PC-9 (cell line): ENCODE measurements around the gene HOXC13. TPM values are rescaled to one million over a fixed set of nuclear protein-coding genes. Genes with fewer than 3 reads are reported as not detected.

ENCODE experiments used
- BruUV-seq: library from RNA; stranded (reverse); fragments of 400-500 nt; replicated peaks from 2 replicates; lab custom pipeline; 2021; lab: Mats Ljungman, UMichigan
- CTCF ChIA-PET: fragments of 300-600 bp; sonication (Branson Sonifier 250); formaldehyde crosslinking; loops from one replicate; lab custom pipeline; 2022; ENCODE audit warnings: antibody characterized with exemption; lab: Charles Lee
- POLR2A ChIA-PET: fragments of 300-600 bp; sonication (Branson Sonifier 250); formaldehyde crosslinking; loops from one replicate; lab custom pipeline; 2022; ENCODE audit warnings: antibody characterized with exemption; ENCODE audit not compliant: unreplicated experiment; lab: Charles Lee
- DNase-seq, 2 experiments: peaks; one replicate each; pipeline versions ENCODE4 v3.0.0 to v3.0.0-alpha.2; 2015 to 2022; ENCODE audit warnings: mixed read lengths in 1 of 2
- H2AFZ ChIP-seq: fragments of 200-600 bp; sonication (generic); 2 replicates; pipeline ENCODE4 v1.8.1; 2017; ENCODE audit warnings: antibody characterized with exemption
- H3F3A ChIP-seq: fragments of 200-600 bp; sonication (generic); 2 replicates; pipeline ENCODE4 v1.8.1; 2017; ENCODE audit warnings: antibody characterized with exemption, mild to moderate bottlenecking, low read depth; ENCODE audit not compliant: insufficient read depth
- H3K27ac ChIP-seq: fragments of 200-600 bp; sonication (generic); 2 replicates; pipeline ENCODE4 v1.6.1; 2016; ENCODE audit warnings: mixed run types
- H3K27me3 ChIP-seq: fragments of 200-600 bp; sonication (generic); 2 replicates; pipeline ENCODE4 v1.6.1; 2016; ENCODE audit warnings: low read depth, mixed run types; ENCODE audit not compliant: insufficient read depth
- H3K36me3 ChIP-seq: fragments of 200-600 bp; sonication (generic); 2 replicates; pipeline ENCODE4 v1.6.1; 2016; ENCODE audit warnings: low read depth, mixed run types
- H3K4me1 ChIP-seq: fragments of 200-600 bp; sonication (generic); replicated peaks from 2 replicates; pipeline ENCODE4 v1.6.1; 2016; ENCODE audit warnings: mixed run types; ENCODE audit not compliant: insufficient read depth
- H3K4me2 ChIP-seq: fragments of 200-600 bp; sonication (generic); 2 replicates; pipeline ENCODE4 v1.6.1; 2017; ENCODE audit warnings: mixed run types
- H3K4me3 ChIP-seq: fragments of 200-600 bp; sonication (generic); 2 replicates; pipeline ENCODE4 v1.6.1; 2016; ENCODE audit warnings: mixed run types
- H3K79me2 ChIP-seq: fragments of 200-600 bp; sonication (generic); 2 replicates; pipeline ENCODE4 v1.6.1; 2017; ENCODE audit warnings: low read depth, mixed run types
- H3K9me2 ChIP-seq: fragments of 200-600 bp; sonication (generic); 2 replicates; pipeline ENCODE4 v1.8.1; 2017; ENCODE audit warnings: mild to moderate bottlenecking; ENCODE audit not compliant: insufficient read depth
- H3K9me3 ChIP-seq: fragments of 200-600 bp; sonication (generic); 2 replicates; pipeline ENCODE4 v1.8.1; 2016; ENCODE audit warnings: low read depth; ENCODE audit not compliant: insufficient read depth
- H4K20me1 ChIP-seq: fragments of 200-600 bp; sonication (generic); 2 replicates; pipeline ENCODE4 v1.8.1; 2017; ENCODE audit not compliant: insufficient read depth
- CTCF ChIP-seq: fragments of 200-600 bp; sonication (generic); conservative IDR thresholded peaks from 2 replicates; pipeline ENCODE4 v1.6.1; 2017; ENCODE audit warnings: mixed run types, antibody characterized with exemption, mild to moderate bottlenecking, moderate library complexity
- EZH2 ChIP-seq: fragments of 200-600 bp; sonication (generic); IDR thresholded peaks from 2 replicates; pipeline ENCODE4 v1.8.0; 2017; ENCODE audit warnings: antibody characterized with exemption, low read depth
- intact Hi-C: fragments of 100-400 bp; cut with micrococcal nuclease; formaldehyde crosslinking; loops from one replicate; pipeline ENCODE4 v1.10.0; 2022; ENCODE audit not compliant: unreplicated experiment
- total RNA-seq: library from RNA; stranded (reverse); gene quantifications from 2 replicates; pipeline ENCODE4 v1.2.3, GENCODE V29; 2021

The HOXC13 gene
- total RNA-seq, 1 experiment from 2014 or later, result 1.8 TPM

GRCh38 chr12:53988541-53989226 is 50.1 kb downstream of the HOXC13 start:
- intact Hi-C loops, result loop anchor here (2.0 to 5.0 kb wide), 4 partner anchors 121 to 286 kb away; no protein-coding TSS in a partner anchor

GRCh38 chr12:53989227-53990113 is 50.8 kb downstream of the HOXC13 start:
- POLR2A ChIA-PET, result no interaction called here
- H3K9me3 ChIP-seq, result no peaks in the 10 kb centered on the region
- TF ChIP-seq EZH2 (no peak), CTCF (peak; percentile 76)
- H3K4me2 ChIP-seq, result peak overlapping the region; percentile 84
- H3K27me3 ChIP-seq, result no peaks in the 10 kb centered on the region
- H3K36me3 ChIP-seq, result no peaks in the 10 kb centered on the region
- H3K79me2 ChIP-seq, result 0 out of 2 replicates have a peak, but pooled peaks cover 3% of the 10 kb centered on the region
- no peaks in the 10 kb centered on the region for H3K9me2 ChIP-seq
- H3K4me1 ChIP-seq, result peaks cover 37% of the 10 kb centered on the region
- DNase-seq, result peak; percentile 52 to 59
- H3K27ac ChIP-seq, result peak overlapping the region; percentile 14; the same call in 1 of the 2 replicates
- BruUV-seq, result no TSS peak
- intact Hi-C loops, result loop anchor here (2.0 to 5.0 kb wide), 4 partner anchors 122 to 287 kb away; no protein-coding TSS in a partner anchor
- H4K20me1 ChIP-seq, result no peaks in the 10 kb centered on the region
- peak overlapping the region; percentile 55; the same call in 1 of the 2 replicates for H3K4me3 ChIP-seq
- peaks cover 6% of the 10 kb centered on the region; the same call in 1 of the 2 replicates for H3F3A ChIP-seq
- H2AFZ ChIP-seq, result peak overlapping the region; percentile 72
- CTCF ChIA-PET, result no interaction called here

More at GRCh38 chr12:53988541-53989226, 50.1 kb downstream of the HOXC13 start:
- Histone ChIP-seq H3K4me2 (peak overlapping the region; percentile 84), H3F3A (peaks cover 3% of the 10 kb centered on the region; the same call in 1 of the 2 replicates), H3K79me2 (0 out of 2 replicates have a peak, but pooled peaks cover 3% of the 10 kb centered on the region), H3K9me2 (no peaks in the 10 kb centered on the region), H3K9me3 (no peaks in the 10 kb centered on the region), H2AFZ (no peak overlapping the region), H3K4me3 (peak overlapping the region; percentile 55; the same call in 1 of the 2 replicates), H3K4me1 (peaks cover 29% of the 10 kb centered on the region), H3K27ac (no peak overlapping the region), H4K20me1 (no peaks in the 10 kb centered on the region), H3K27me3 (no peaks in the 10 kb centered on the region), H3K36me3 (no peaks in the 10 kb centered on the region)
- ChIA-PET POLR2A (no interaction called here), CTCF (interaction anchor here (0.6 kb wide), 1 partner anchor 44 kb away, joined by 13 read pairs; no protein-coding TSS in a partner anchor)
- TF ChIP-seq EZH2 (no peak), CTCF (no peak)
- no TSS peak for BruUV-seq
- DNase-seq, result no peak
